GM21447 (cell line): Measurements from ENCODE around the gene SSH2.

ENCODE experiments used
- ATAC-seq: cut with Tn5 transposase; IDR thresholded peaks from one replicate; pipeline ENCODE4 v1.9.1; 2021; ENCODE audit not compliant: unreplicated experiment

The SSH2 gene

GRCh38 chr17:29594519-29595090 is 335.4 kb downstream of the SSH2 start:
- no peak for ATAC-seq

- ATAC-seq: no peak
These were observed 336.2 kb downstream of the SSH2 start for GRCh38 chr17:29593591-29594518.

GRCh38 chr17:29592850-29593551 is 337.0 kb downstream of the SSH2 start, which contains the start of gene ANKRD13B:
Gene ANKRD13B (plus strand): TSS chr17:29593132. CDS start chr17:29593622, 490 bp downstream.
- ATAC-seq: no peak

- ATAC-seq: no peak
These were observed 338.1 kb downstream of the SSH2 start for GRCh38 chr17:29591737-29592608.

- ATAC-seq: no peak
These were observed 338.8 kb downstream of the SSH2 start for GRCh38 chr17:29591146-29591736.

GRCh38 chr17:29590411-29591145 is 339.4 kb downstream of the SSH2 start:
- no peak for ATAC-seq

GRCh38 chr17:29589524-29590410 is 340.3 kb downstream of the SSH2 start, which contains the start of gene GIT1:
Gene GIT1 (minus strand): TSS chr17:29589648. CDS start chr17:29589378, 270 bp downstream.
- peak; percentile 43 for ATAC-seq

GRCh38 chr17:29588562-29589411 is 341.2 kb downstream of the SSH2 start:
- ATAC-seq: peak; percentile 8

- no peak for ATAC-seq
These were observed 341.9 kb downstream of the SSH2 start for GRCh38 chr17:29588017-29588561.

GRCh38 chr17:29587591-29587990 is 342.4 kb downstream of the SSH2 start:
- ATAC-seq: no peak

- no peak for ATAC-seq
These were observed 343.2 kb downstream of the SSH2 start for GRCh38 chr17:29586676-29587469.

- no peak for ATAC-seq
These were observed 344.8 kb downstream of the SSH2 start for GRCh38 chr17:29585080-29585751.

GRCh38 chr17:29584452-29585079 is 345.5 kb downstream of the SSH2 start:
- ATAC-seq: no peak

- ATAC-seq: no peak
These were observed 346.4 kb downstream of the SSH2 start for GRCh38 chr17:29583324-29584248.
